K562 (cell line): ENCODE results near the gene RERE.

ENCODE experiments used
- SP1 ChIP-seq: sonication (generic); formaldehyde crosslinking; IDR thresholded peaks from 2 replicates; pipeline ENCODE4 v1.8.1; 2022; ENCODE audit warnings: mild to moderate bottlenecking, missing genetic modification reagents
- TF ChIP-seq, protein P1 (sequence below), 3 experiments: IDR thresholded peaks in 2 of 3; conservative IDR thresholded peaks in 1 of 3; 2 replicates each; pipeline ENCODE4 v1.5.1; 2011 to 2012; ENCODE audit warnings: low read length in 3 of 3, mild to moderate bottlenecking in 3 of 3, control low read depth in 2 of 3, improper control_type of control experiment in 1 of 3, inconsistent platforms in 1 of 3, low read depth in 1 of 3, mixed read lengths in 1 of 3, moderate library complexity in 1 of 3; ENCODE audit not compliant: insufficient read depth in 2 of 3

DNA sequence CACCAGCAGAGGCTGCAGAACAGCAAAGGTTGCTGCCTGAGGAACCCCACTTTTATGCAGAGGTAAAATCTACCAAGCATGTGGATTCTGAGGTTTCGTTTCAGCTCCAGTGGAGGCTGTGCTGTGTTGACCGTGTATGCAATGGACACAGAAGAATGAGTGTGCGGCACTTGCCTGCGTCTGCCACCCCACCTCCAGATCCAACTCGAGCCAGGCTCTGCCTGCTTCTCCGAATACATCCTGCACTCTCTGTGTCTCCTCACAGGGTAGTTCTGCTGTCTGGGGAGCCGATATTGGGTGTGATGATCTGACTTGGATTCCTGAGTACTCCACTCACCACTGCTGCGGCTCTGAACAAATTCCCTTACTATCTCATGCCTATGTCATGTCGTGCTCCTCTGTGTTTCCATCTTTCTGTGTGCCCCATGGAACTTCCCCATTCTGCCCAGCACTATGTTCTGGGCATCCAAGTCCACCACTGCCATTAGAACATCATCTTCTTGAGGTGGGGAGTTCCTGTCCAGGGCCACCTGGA, 369.8 kb downstream of the RERE start:
- TF ChIP-seq, protein P1, sequence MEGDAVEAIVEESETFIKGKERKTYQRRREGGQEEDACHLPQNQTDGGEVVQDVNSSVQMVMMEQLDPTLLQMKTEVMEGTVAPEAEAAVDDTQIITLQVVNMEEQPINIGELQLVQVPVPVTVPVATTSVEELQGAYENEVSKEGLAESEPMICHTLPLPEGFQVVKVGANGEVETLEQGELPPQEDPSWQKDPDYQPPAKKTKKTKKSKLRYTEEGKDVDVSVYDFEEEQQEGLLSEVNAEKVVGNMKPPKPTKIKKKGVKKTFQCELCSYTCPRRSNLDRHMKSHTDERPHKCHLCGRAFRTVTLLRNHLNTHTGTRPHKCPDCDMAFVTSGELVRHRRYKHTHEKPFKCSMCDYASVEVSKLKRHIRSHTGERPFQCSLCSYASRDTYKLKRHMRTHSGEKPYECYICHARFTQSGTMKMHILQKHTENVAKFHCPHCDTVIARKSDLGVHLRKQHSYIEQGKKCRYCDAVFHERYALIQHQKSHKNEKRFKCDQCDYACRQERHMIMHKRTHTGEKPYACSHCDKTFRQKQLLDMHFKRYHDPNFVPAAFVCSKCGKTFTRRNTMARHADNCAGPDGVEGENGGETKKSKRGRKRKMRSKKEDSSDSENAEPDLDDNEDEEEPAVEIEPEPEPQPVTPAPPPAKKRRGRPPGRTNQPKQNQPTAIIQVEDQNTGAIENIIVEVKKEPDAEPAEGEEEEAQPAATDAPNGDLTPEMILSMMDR (IDR thresholded peaks at IDR 0.05 in 2 of 3, conservative IDR thresholded peaks at IDR 0.05 in 1 of 3; ENCODE audit: insufficient read depth in 2 of 3, low read depth in 1 of 3, low read length in 3 of 3) = no peak
- no peak for TF ChIP-seq SP1
